ENCODE results near the gene TUBG2. TPM values are rescaled to one million over a fixed set of nuclear protein-coding genes. Genes with fewer than 3 reads are reported as not detected.
"Not testable (repeated sequence)": the region's sequence is repeated elsewhere in the genome, so short reads cannot be mapped to it uniquely, and the experiment has no call there.

Gene TUBG2
- polyA plus RNA-seq, 2 donors, result 7.6 to 12.0 TPM

DNA sequence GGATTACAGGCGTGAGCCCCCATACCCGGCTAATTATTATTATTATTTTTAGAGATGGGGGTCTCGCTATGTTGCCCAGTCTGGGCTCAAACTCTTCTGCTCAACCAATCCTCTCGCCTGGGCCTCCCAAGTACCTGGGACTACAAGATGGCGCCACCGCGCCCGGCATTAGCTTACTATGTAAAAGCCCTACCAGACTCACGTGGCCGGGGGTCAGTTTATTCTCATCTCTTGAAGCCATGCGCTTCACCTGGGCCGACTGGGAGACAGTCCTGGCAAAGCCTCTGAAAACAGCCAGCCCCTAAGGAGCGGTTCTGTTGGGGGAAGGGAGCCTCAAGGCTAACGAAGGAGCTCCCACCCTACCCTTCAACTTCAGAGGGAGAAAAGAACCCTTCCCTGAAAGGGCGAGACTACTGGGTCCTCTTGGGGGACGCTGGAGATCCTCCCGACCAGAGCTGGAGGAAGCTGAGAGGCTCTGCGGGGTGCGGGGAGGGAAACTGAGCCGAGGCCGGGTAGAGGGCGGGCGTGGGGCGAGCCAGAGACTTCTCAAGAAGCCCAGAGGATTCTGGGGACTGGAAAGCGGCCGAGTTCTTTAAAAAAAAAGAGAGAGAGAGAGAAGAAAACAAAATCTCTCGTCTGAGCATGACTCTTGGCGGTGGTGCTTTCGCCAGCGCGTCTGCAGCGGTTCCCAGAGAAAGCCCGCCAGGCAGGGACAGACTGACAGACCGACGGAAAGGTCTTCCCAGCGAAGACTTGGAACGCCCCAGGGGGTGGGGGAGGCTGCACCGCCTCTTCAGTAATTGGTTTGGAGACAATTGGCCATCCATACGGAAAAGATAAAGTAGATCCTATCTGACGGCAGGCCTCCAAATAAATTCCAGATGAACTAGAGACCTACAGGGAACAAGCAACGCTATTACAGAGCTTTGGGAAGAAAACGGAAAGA, 5.6 kb upstream of the TUBG2 start:
- H3K27me3 ChIP-seq (ENCODE audit: control insufficient read depth in 1 of 2, insufficient read depth in 2 of 2, low read length in 2 of 2), result no peaks in the 10 kb centered on the region
- 28 to 30% methylated on average over 41 to 42 of the region's 42 CpGs for WGBS, 2 donors
- H3K4me1 ChIP-seq (ENCODE audit: control insufficient read depth in 2 of 2, insufficient read depth in 2 of 2, low read length in 1 of 2), result peaks cover 0 to 5% of the 10 kb centered on the region in 2 donors
- peak overlapping the region; percentile 69 to 71 for H3K27ac ChIP-seq (ENCODE audit: low read depth in 2 of 2, low read length in 1 of 2)
- peak overlapping the region in 1 of 2 donors; percentile 39 for H3K4me3 ChIP-seq (ENCODE audit: low read depth in 1 of 2, low read length in 2 of 2)
- no peaks in the 10 kb centered on the region for H3K9me3 ChIP-seq (ENCODE audit: control insufficient read depth in 2 of 2, insufficient read depth in 1 of 2, low read depth in 1 of 2, low read length in 1 of 2)
- no peaks in the 10 kb centered on the region for H3K36me3 ChIP-seq (ENCODE audit: control insufficient read depth in 2 of 2, insufficient read depth in 2 of 2, low read length in 1 of 2)

DNA sequence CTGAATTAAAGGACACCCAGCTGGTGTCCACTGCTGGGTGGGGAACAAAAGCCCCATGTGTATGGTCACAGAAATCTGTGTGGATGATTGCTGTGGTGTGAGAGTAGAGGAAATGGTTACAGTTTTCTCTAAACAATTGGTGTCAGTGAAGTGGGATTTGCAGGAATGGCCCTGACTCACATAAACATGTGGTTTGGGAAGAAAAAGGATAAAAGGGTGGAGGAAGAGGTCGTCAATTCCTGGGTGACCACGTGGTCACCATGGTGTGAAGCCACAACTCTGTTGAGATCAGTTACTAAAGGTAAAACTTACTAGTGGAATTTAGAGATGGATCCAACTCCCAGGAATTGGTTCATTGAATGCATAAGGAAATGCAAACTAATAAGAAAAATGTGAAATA, 3.6 kb upstream of the TUBG2 start:
- H3K4me1 ChIP-seq (ENCODE audit: control insufficient read depth in 2 of 2, insufficient read depth in 2 of 2, low read length in 1 of 2), result peaks cover 3 to 8% of the 10 kb centered on the region in 2 donors
- H3K36me3 ChIP-seq (ENCODE audit: control insufficient read depth in 2 of 2, insufficient read depth in 2 of 2, low read length in 1 of 2), result no peaks in the 10 kb centered on the region
- H3K4me3 ChIP-seq (ENCODE audit: low read depth in 1 of 2, low read length in 2 of 2), result no peak overlapping the region
- H3K9me3 ChIP-seq (ENCODE audit: control insufficient read depth in 2 of 2, insufficient read depth in 1 of 2, low read depth in 1 of 2, low read length in 1 of 2), result no peaks in the 10 kb centered on the region
- peak overlapping the region; percentile 20 to 52 for H3K27ac ChIP-seq (ENCODE audit: low read depth in 2 of 2, low read length in 1 of 2)
- H3K27me3 ChIP-seq (ENCODE audit: control insufficient read depth in 1 of 2, insufficient read depth in 2 of 2, low read length in 2 of 2), result no peaks in the 10 kb centered on the region
- WGBS, 2 donors, result 64 to 67% methylated on average over 2 of the region's 2 CpGs

DNA sequence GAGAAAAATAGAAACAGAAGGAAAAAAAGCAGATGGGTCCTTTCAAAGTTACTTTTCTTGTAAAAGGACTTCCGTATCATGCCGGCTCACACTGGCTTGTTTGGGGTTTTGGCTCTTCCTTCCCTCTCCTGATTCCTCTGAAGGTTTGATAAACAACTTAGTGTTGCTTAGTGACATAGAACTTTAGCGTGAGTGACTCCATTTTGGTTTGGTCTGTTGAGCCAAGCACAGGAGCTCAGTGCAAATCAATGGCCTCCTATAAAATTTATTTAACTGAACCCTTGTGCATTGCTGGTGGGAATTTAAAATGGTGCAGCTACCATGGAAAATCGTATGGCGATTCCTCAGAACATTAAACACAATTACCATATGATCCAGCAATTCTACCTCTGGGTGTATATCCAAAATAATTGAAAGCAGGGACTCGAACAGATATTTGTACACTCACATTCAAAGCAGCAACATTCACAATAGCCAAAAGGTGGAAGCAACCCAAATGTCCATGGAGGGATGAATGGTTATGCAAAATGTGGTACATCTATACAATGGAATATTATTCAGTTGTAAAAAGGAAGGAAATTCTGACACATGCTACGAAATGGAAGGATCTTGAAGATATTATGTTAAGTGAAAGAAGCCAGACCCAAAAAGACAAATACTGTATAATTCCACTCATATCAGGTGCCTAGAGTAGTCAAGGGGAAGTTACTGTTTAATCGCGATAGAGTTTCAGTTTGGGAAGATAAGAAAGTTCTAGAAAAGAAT, 1.1 kb upstream of the TUBG2 start:
- peaks cover 3 to 10% of the 10 kb centered on the region in 2 donors for H3K4me1 ChIP-seq (ENCODE audit: control insufficient read depth in 2 of 2, insufficient read depth in 2 of 2, low read length in 1 of 2)
- H3K27me3 ChIP-seq (ENCODE audit: control insufficient read depth in 1 of 2, insufficient read depth in 2 of 2, low read length in 2 of 2), result no peaks in the 10 kb centered on the region
- H3K9me3 ChIP-seq (ENCODE audit: control insufficient read depth in 2 of 2, insufficient read depth in 1 of 2, low read depth in 1 of 2, low read length in 1 of 2), result no peaks in the 10 kb centered on the region
- WGBS, 2 donors, result 87 to 88% methylated on average over 9 of the region's 9 CpGs
- H3K27ac ChIP-seq (ENCODE audit: low read depth in 2 of 2, low read length in 1 of 2), result no peak overlapping the region
- H3K4me3 ChIP-seq (ENCODE audit: low read depth in 1 of 2, low read length in 2 of 2), result no peak overlapping the region
- H3K36me3 ChIP-seq (ENCODE audit: control insufficient read depth in 2 of 2, insufficient read depth in 2 of 2, low read length in 1 of 2), result peaks cover 0 to 4% of the 10 kb centered on the region in 2 donors

DNA sequence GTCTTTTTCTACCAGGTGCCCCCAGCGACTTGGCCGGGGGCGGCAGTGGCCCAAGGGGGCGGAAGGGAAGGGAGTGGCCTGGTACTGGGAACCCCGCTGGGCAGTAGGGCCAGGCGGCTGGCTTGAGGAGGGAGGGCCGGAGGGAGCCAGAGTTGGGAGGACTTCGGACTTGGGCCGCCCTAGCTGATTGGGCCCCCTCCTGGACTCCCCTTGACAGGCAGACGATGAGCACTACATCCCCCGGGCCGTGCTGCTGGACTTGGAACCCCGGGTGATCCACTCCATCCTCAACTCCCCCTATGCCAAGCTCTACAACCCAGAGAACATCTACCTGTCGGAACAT, 819 bp downstream of the TUBG2 start:
- H3K27ac ChIP-seq (ENCODE audit: low read depth in 2 of 2, low read length in 1 of 2), result not testable (repeated sequence)
- H3K4me3 ChIP-seq (ENCODE audit: low read depth in 1 of 2, low read length in 2 of 2), result peak overlapping the region in 1 of 2 donors; percentile 69
- 72 to 82% methylated on average over 1 of the region's 14 CpGs for WGBS, 2 donors

DNA sequence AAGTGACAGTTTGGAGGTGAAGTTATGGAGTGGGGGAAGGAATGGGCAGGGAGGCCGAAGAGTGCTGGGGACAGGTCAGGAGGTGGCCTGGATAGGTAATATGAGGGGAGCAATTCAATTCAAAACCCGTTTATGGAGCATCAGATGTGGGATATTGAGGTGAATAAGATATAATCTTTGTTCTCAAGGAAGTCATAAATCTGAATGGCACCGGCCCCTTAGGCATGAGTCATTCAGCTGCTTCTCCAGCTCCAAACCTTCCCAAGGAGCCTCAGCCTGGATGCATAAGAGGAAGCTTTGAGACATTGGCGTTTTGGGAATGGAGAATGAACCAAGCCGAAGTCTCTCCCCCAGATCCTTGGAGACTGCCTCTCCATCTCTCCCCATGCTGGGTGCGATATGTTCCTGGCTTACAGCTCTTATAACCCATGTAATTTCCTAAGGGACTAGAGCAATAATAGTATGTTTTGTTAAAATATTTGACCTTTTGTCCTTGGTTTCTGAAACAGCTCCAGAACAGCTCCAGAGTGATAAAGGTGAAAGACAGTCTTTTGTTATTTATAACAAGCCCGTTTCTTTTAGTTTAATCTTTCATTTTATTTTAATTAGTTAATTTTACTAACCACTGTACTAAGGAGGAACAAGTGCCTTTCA, 1.7 kb downstream of the TUBG2 start:
- peak overlapping the region in 1 of 2 donors; percentile 75 for H3K27ac ChIP-seq (ENCODE audit: low read depth in 2 of 2, low read length in 1 of 2)
- H3K36me3 ChIP-seq (ENCODE audit: control insufficient read depth in 2 of 2, insufficient read depth in 2 of 2, low read length in 1 of 2), result peaks cover 4 to 9% of the 10 kb centered on the region in 2 donors
- H3K27me3 ChIP-seq (ENCODE audit: control insufficient read depth in 1 of 2, insufficient read depth in 2 of 2, low read length in 2 of 2), result no peaks in the 10 kb centered on the region
- H3K4me3 ChIP-seq (ENCODE audit: low read depth in 1 of 2, low read length in 2 of 2), result no peak overlapping the region
- WGBS, 2 donors, result 46 to 54% methylated on average over 7 of the region's 7 CpGs
- no peaks in the 10 kb centered on the region for H3K9me3 ChIP-seq (ENCODE audit: control insufficient read depth in 2 of 2, insufficient read depth in 1 of 2, low read depth in 1 of 2, low read length in 1 of 2)
- H3K4me1 ChIP-seq (ENCODE audit: control insufficient read depth in 2 of 2, insufficient read depth in 2 of 2, low read length in 1 of 2), result peaks cover 3 to 5% of the 10 kb centered on the region in 2 donors

More for the DNA sequence above, 819 bp downstream of the TUBG2 start:
- not testable (repeated sequence) for H3K27me3 ChIP-seq (ENCODE audit: control insufficient read depth in 1 of 2, insufficient read depth in 2 of 2, low read length in 2 of 2); H3K9me3 ChIP-seq (ENCODE audit: control insufficient read depth in 2 of 2, insufficient read depth in 1 of 2, low read depth in 1 of 2, low read length in 1 of 2); H3K36me3 ChIP-seq (ENCODE audit: control insufficient read depth in 2 of 2, insufficient read depth in 2 of 2, low read length in 1 of 2); H3K4me1 ChIP-seq (ENCODE audit: control insufficient read depth in 2 of 2, insufficient read depth in 2 of 2, low read length in 1 of 2)

DNA sequence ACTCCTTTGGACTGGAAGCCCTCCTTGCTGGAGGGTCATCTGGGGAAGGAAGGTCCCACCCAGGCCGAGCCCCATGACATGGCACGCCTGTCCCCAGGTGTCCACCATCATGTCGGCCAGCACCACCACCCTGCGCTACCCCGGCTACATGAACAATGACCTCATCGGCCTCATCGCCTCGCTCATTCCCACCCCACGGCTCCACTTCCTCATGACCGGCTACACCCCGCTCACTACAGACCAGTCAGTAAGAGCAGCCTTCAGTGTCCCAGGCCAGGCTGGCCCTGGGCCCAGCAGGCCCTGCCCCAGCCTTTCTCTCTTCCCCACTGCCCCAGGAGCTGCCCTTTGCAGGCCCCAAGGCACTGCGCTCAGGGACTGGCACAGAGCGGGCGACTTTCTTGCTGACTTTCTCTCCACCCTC, 6.5 kb downstream of the TUBG2 start:
- H3K4me1 ChIP-seq (ENCODE audit: control insufficient read depth in 2 of 2, insufficient read depth in 2 of 2, low read length in 1 of 2), result peaks cover 6 to 28% of the 10 kb centered on the region in 2 donors
- 83 to 85% methylated on average over 14 of the region's 14 CpGs for WGBS, 2 donors
- H3K27me3 ChIP-seq (ENCODE audit: control insufficient read depth in 1 of 2, insufficient read depth in 2 of 2, low read length in 2 of 2), result no peaks in the 10 kb centered on the region
- peaks cover 4 to 36% of the 10 kb centered on the region in 2 donors for H3K36me3 ChIP-seq (ENCODE audit: control insufficient read depth in 2 of 2, insufficient read depth in 2 of 2, low read length in 1 of 2)
- no peak overlapping the region for H3K27ac ChIP-seq (ENCODE audit: low read depth in 2 of 2, low read length in 1 of 2)
- no peaks in the 10 kb centered on the region for H3K9me3 ChIP-seq (ENCODE audit: control insufficient read depth in 2 of 2, insufficient read depth in 1 of 2, low read depth in 1 of 2, low read length in 1 of 2)
- no peak overlapping the region for H3K4me3 ChIP-seq (ENCODE audit: low read depth in 1 of 2, low read length in 2 of 2)

DNA sequence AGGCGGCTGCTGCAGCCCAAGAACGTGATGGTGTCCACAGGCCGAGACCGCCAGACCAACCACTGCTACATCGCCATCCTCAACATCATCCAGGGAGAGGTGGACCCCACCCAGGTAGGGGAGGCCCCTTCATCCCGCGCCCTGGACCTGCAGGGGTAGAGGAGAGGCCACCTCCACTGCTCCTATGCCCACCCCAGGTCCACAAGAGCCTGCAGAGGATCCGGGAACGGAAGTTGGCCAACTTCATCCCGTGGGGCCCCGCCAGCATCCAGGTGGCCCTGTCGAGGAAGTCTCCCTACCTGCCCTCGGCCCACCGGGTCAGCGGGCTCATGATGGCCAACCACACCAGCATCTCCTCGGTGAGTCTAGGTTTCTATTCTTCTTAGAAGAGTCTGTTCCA, 7.0 kb downstream of the TUBG2 start:
- H3K27ac ChIP-seq (ENCODE audit: low read depth in 2 of 2, low read length in 1 of 2), result peak overlapping the region in 1 of 2 donors; percentile 26
- H3K4me1 ChIP-seq (ENCODE audit: control insufficient read depth in 2 of 2, insufficient read depth in 2 of 2, low read length in 1 of 2), result peaks cover 9 to 32% of the 10 kb centered on the region in 2 donors
- WGBS, 2 donors, result 89 to 90% methylated on average over 9 to 15 of the region's 16 CpGs
- not testable (repeated sequence) for H3K9me3 ChIP-seq (ENCODE audit: control insufficient read depth in 2 of 2, insufficient read depth in 1 of 2, low read depth in 1 of 2, low read length in 1 of 2); H3K27me3 ChIP-seq (ENCODE audit: control insufficient read depth in 1 of 2, insufficient read depth in 2 of 2, low read length in 2 of 2); H3K4me3 ChIP-seq (ENCODE audit: low read depth in 1 of 2, low read length in 2 of 2)
- H3K36me3 ChIP-seq (ENCODE audit: control insufficient read depth in 2 of 2, insufficient read depth in 2 of 2, low read length in 1 of 2), result peaks cover 4 to 41% of the 10 kb centered on the region in 2 donors

DNA sequence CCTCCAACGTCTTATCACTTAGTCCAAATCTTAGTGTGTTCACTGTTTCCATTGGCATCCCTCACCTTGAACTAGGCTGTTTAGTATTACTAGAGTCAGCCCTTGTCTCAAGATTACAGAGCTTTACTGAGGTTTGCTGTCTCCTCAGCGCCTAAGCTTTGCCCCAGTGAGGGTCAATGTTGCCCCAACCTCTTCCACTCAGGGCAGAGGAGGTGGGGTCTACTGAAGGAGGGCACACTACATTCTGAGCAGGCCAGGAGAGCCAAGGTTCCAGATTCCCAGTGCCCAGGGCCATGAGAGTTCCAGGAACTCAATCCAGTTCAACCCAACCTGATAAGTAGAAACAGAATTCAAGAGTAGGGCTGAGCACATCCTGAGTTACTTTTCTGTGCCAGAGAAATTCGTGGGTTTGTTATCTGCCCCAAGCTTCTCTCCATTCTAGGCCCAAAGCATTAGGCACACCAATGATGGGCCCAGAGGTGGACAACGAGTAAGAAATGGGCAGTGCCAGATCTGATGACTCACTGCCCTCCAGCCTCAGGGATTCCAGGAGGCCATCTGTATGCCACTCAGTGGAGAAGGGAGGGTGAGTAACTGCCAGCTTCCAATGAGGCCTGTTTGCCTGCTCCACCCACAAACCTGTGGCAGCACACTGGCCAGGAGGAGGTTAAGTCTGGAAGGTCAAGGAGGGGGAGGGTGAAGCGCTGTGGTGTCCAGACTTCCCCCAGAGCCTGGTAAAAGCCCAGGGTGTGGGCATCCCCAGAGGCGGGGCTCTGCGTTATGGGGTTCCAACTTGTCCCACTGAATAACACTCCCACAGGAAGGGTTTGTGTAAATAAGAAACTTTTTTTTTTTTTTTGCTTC, 8.2 kb downstream of the TUBG2 start:
- peak overlapping the region; percentile 73 to 86 for H3K27ac ChIP-seq (ENCODE audit: low read depth in 2 of 2, low read length in 1 of 2)
- H3K4me1 ChIP-seq (ENCODE audit: control insufficient read depth in 2 of 2, insufficient read depth in 2 of 2, low read length in 1 of 2), result peaks cover 9 to 34% of the 10 kb centered on the region in 2 donors
- 35 to 39% methylated on average over 7 of the region's 7 CpGs for WGBS, 2 donors
- no peaks in the 10 kb centered on the region for H3K9me3 ChIP-seq (ENCODE audit: control insufficient read depth in 2 of 2, insufficient read depth in 1 of 2, low read depth in 1 of 2, low read length in 1 of 2)
- H3K4me3 ChIP-seq (ENCODE audit: low read depth in 1 of 2, low read length in 2 of 2), result no peak overlapping the region
- H3K36me3 ChIP-seq (ENCODE audit: control insufficient read depth in 2 of 2, insufficient read depth in 2 of 2, low read length in 1 of 2), result peaks cover 4 to 44% of the 10 kb centered on the region in 2 donors
- no peaks in the 10 kb centered on the region for H3K27me3 ChIP-seq (ENCODE audit: control insufficient read depth in 1 of 2, insufficient read depth in 2 of 2, low read length in 2 of 2)

DNA sequence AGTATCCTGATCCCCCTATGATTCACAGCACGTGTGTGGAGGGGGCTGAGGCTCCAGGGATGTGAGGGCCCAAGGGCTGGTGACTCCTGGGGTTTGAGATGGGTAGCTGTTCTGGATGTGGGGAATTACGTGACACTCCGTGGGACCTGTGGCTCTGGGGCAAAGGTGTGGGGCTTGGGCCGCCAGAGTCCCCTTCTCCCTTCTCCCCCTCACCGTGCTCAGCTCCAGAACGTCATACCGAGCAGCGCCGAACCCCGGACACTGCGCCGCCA, 10.6 kb downstream of the TUBG2 start:
- H3K36me3 ChIP-seq (ENCODE audit: control insufficient read depth in 2 of 2, insufficient read depth in 2 of 2, low read length in 1 of 2), result peaks cover 4 to 50% of the 10 kb centered on the region in 2 donors
- peaks cover 12 to 41% of the 10 kb centered on the region in 2 donors for H3K4me1 ChIP-seq (ENCODE audit: control insufficient read depth in 2 of 2, insufficient read depth in 2 of 2, low read length in 1 of 2)
- no peaks in the 10 kb centered on the region for H3K27me3 ChIP-seq (ENCODE audit: control insufficient read depth in 1 of 2, insufficient read depth in 2 of 2, low read length in 2 of 2)
- H3K4me3 ChIP-seq (ENCODE audit: low read depth in 1 of 2, low read length in 2 of 2), result no peak overlapping the region
- peak overlapping the region; percentile 61 to 71 for H3K27ac ChIP-seq (ENCODE audit: low read depth in 2 of 2, low read length in 1 of 2)
- peaks cover 0 to 2% of the 10 kb centered on the region in 2 donors for H3K9me3 ChIP-seq (ENCODE audit: control insufficient read depth in 2 of 2, insufficient read depth in 1 of 2, low read depth in 1 of 2, low read length in 1 of 2)
- WGBS, 2 donors, result 49 to 67% methylated on average over 11 to 12 of the region's 12 CpGs

Data from esophagus (tissue), 2 donors.